ENCODE measurements around the gene GALNT10. TPM values are rescaled to one million over a fixed set of nuclear protein-coding genes. Genes with fewer than 3 reads are reported as not detected.

The GALNT10 gene
- total RNA-seq, 1 donor from 2014 or later = 93.8 TPM

- no peaks in the 10 kb centered on the region for H3K27me3 ChIP-seq
- no peak for TF ChIP-seq CTCF (IDR thresholded peaks at IDR 0.05)
- H3K27ac ChIP-seq = no peak overlapping the region
- DNase-seq (no peak), ATAC-seq (no peak)
- no peaks in the 10 kb centered on the region for H3K36me3 ChIP-seq
- H3K4me1 ChIP-seq = peaks cover 5% of the 10 kb centered on the region
- H3K4me3 ChIP-seq = no peak overlapping the region
- no peaks in the 10 kb centered on the region for H3K9me3 ChIP-seq
- intact Hi-C loops (cut with DNase I) = no loop called here
These were observed 74.8 kb downstream of the GALNT10 start for GRCh38 chr5:154265197-154265773.

GRCh38 chr5:154267516-154267915 lies 77.0 kb downstream of the GALNT10 start:
- intact Hi-C loops (cut with DNase I) = no loop called here
- H3K36me3 ChIP-seq = no peaks in the 10 kb centered on the region
- DNase-seq = no peak
- no peak overlapping the region for H3K4me3 ChIP-seq
- TF ChIP-seq CTCF (IDR thresholded peaks at IDR 0.05) = no peak
- no peak overlapping the region for H3K27ac ChIP-seq
- H3K27me3 ChIP-seq = no peaks in the 10 kb centered on the region
- peak; percentile 26 for ATAC-seq
- H3K9me3 ChIP-seq = no peaks in the 10 kb centered on the region
- H3K4me1 ChIP-seq = peaks cover 10% of the 10 kb centered on the region

- ATAC-seq = no peak
- no peak for TF ChIP-seq CTCF (IDR thresholded peaks at IDR 0.05)
- Histone ChIP-seq H3K27ac (no peak overlapping the region), H3K4me1 (peaks cover 16% of the 10 kb centered on the region), H3K9me3 (no peaks in the 10 kb centered on the region), H3K36me3 (no peaks in the 10 kb centered on the region), H3K4me3 (no peak overlapping the region), H3K27me3 (no peaks in the 10 kb centered on the region)
- no peak for DNase-seq
- intact Hi-C loops (cut with DNase I) = no loop called here
These were observed 77.5 kb downstream of the GALNT10 start for GRCh38 chr5:154268073-154268472.

- Histone ChIP-seq H3K27ac (no peak overlapping the region), H3K9me3 (no peaks in the 10 kb centered on the region), H3K36me3 (no peaks in the 10 kb centered on the region), H3K27me3 (no peaks in the 10 kb centered on the region), H3K4me3 (no peak overlapping the region), H3K4me1 (peaks cover 28% of the 10 kb centered on the region)
- TF ChIP-seq CTCF (IDR thresholded peaks at IDR 0.05) = no peak
- ATAC-seq (no peak), DNase-seq (no peak)
- intact Hi-C loops (cut with DNase I) = no loop called here
These were observed 78.9 kb downstream of the GALNT10 start for GRCh38 chr5:154269414-154269813.

- no peaks in the 10 kb centered on the region for H3K9me3 ChIP-seq
- DNase-seq = no peak
- intact Hi-C loops (cut with DNase I) = no loop called here
- H3K36me3 ChIP-seq = no peaks in the 10 kb centered on the region
- ATAC-seq = no peak
- H3K4me1 ChIP-seq = peaks cover 23% of the 10 kb centered on the region
- no peak overlapping the region for H3K4me3 ChIP-seq
- TF ChIP-seq CTCF (IDR thresholded peaks at IDR 0.05) = no peak
- H3K27ac ChIP-seq = no peak overlapping the region
- H3K27me3 ChIP-seq = no peaks in the 10 kb centered on the region
These were observed 80.9 kb downstream of the GALNT10 start for GRCh38 chr5:154271466-154271865.

All from upper lobe of right lung (tissue), 1 donor.